Measurements from ENCODE around the gene NKX1-1.

DNA sequence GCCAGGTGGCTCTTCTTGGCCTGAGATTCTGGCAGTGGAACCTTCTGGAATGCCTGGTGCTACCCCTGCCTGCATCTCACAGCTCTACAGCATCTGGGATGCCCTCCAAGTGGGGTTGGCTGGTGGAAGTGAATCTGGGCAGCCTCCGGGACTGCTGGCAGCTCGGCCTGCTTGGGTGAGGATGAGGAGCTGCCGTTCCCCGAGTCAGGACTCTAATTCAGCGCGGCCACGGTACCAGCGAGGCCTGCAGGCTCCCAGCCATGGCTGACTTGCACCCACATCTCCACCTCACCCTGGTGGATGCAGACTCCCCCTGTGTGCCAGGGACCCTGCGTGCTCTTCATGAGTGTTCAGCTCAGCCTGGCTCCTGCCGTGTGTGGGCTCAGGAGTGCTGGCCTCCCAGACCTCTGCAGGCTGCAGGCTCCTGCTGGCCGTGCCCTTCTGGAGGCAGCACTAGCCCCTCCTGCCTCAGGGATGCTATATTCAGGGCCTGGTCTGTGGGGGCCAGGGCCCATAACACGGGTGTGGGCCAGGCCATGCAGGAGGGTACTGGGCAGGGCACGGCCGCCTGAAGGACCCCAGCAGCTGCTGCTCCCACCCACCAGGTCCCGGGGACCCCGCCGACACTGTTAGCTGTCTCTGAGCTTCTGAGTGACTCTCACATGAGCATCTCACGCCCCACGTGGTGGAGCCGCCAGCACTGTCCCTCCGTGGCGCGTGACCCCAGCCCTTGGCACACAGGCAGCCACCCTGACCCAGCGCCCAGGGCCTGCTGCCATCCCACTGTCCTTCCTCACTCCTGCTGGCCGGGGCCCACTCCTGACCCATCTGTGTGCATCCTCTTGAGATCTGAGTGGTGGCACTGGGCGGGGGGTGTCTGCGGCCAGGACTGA, 48.6 kb downstream of the NKX1-1 start:
- TF ChIP-seq CTCF (IDR thresholded peaks at IDR 0.05) (no peak), POLR2A (IDR thresholded peaks at IDR 0.05) (no peak)

Data from testis (tissue), 2 donors.